Measurements from ENCODE around the gene DLGAP4. TPM values are rescaled to one million over a fixed set of nuclear protein-coding genes. Genes with fewer than 3 reads are reported as not detected.

Gene DLGAP4
- total and polyA plus RNA-seq, 2 of the 8 experiments (the other 6 are each of a cell fraction or from before 2014, with no cell fraction given), result 41.2 to 57.2 TPM

DNA sequence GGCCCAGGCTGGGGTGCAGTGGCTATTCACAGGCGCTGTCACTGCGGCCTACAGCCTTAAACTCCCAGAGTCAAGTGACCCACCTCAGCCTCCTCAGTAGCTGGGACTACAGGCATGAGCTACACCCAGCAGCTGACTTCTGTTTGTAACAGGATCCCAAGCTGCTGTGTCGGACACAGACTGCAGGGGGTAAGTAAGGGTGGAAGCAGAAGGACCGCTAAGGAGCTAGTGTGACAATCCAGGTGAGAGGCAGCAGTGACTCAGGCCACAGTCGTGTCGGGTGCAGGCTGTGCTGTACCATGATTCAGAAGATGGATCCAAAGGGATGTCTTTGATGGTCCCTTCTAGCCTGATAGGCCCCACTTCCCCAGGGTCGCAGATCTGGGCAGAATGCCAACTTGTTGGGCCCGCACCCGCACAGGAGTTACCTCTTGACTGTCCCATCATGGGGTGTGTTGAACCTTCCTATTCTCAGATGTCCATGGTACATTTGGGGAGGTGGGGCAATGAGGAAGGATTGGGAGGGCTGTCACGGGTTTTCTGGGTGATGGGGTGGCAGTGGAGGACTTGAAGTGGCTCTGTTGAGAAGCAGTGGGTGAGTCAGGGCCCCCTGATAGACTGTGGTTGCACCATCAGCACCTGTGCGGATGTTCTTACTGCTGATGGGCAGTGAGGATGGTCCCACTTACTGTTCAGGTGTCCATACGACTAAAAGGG is 44.6 kb upstream of the DLGAP4 start:
- H3K27me3 ChIP-seq (replicated peaks in 1 of 4; ENCODE audit: control insufficient read depth in 3 of 4, extremely low read depth in 1 of 4, insufficient read depth in 3 of 4, low read length in 3 of 4), result no peaks in the 10 kb centered on the region
- H3K27ac ChIP-seq (ENCODE audit: low read depth, low read length), result no peak overlapping the region
- H3K79me1 ChIP-seq (ENCODE audit: low read depth, low read length), result no peaks in the 10 kb centered on the region
- no peak overlapping the region for H3K18ac ChIP-seq (ENCODE audit: extremely low read depth, low read length)
- no peak overlapping the region for H2BK5ac ChIP-seq (ENCODE audit: low read depth, low read length)
- no peak overlapping the region for H4K91ac ChIP-seq (replicated peaks; ENCODE audit: insufficient read length, low read length)
- DNase-seq (ENCODE audit: low read depth in 1 of 2, low spot score in 2 of 2) (no peak), FAIRE-seq (no peak)
- H3K23ac ChIP-seq (ENCODE audit: insufficient read length), result no peak overlapping the region
- H4K8ac ChIP-seq (ENCODE audit: extremely low read depth, insufficient read depth, low read length), result no peak overlapping the region
- H3K36me3 ChIP-seq (ENCODE audit: control insufficient read depth in 2 of 4, insufficient read depth in 4 of 4, low read length in 3 of 4), result peaks cover 0 to under 1% (median 0%) of the 10 kb centered on the region in 4 experiments; a peak in 3 of 8 replicates
- no peak overlapping the region for H2BK20ac ChIP-seq (ENCODE audit: low read length)
- no peak overlapping the region for H2BK120ac ChIP-seq (replicated peaks; ENCODE audit: low read depth, low read length)
- peaks cover 7 to 10% (median 8%) of the 10 kb centered on the region in 4 experiments; a peak in 5 of 7 replicates for H3K4me1 ChIP-seq (replicated peaks in 1 of 4; ENCODE audit: control insufficient read depth in 3 of 4, insufficient read depth in 4 of 4, low read length in 3 of 4)
- TF ChIP-seq RFX5 (IDR thresholded peaks at IDR 0.05; ENCODE audit: borderline replicate concordance, low read depth, low read length), result no peak
- TF ChIP-seq RXRA (IDR thresholded peaks at IDR 0.05; ENCODE audit: insufficient read depth, low read depth, low read length), result no peak
- H3K9ac ChIP-seq (replicated peaks in 1 of 4; ENCODE audit: extremely low read depth in 1 of 4, low read depth in 3 of 4, low read length in 3 of 4), result no peak overlapping the region
- no peak overlapping the region for H3K56ac ChIP-seq (replicated peaks; ENCODE audit: insufficient read length, low read depth, low read length)
- H3K23me2 ChIP-seq (ENCODE audit: low read depth, low read length), result no peaks in the 10 kb centered on the region
- no peak overlapping the region for H2BK12ac ChIP-seq (ENCODE audit: low read depth, low read length)
- H2AFZ ChIP-seq (ENCODE audit: low read length), result no peak overlapping the region
- H2BK15ac ChIP-seq (ENCODE audit: low read length), result no peak overlapping the region
- no peak overlapping the region for H3K4ac ChIP-seq (replicated peaks; ENCODE audit: insufficient read length, low read depth, low read length)
- POLR2A ChIA-PET (ENCODE audit: partially characterized antibody), result no interaction called here
- WGBS, 2 experiments (ENCODE audit: extremely low coverage in 1 of 2, insufficient coverage in 1 of 2, insufficient read length in 1 of 2, insufficient replicate concordance in 2 of 2, low coverage in 1 of 2, low lambda C conversion rate in 2 of 2, missing lambda C conversion rate in 1 of 2), result 89% methylated on average over 12 of the region's 12 CpGs; no CpG with 5 or more reads in 1 of the 2 experiments
- H3K4me2 ChIP-seq (ENCODE audit: insufficient read depth in 1 of 2, low read depth in 2 of 2, low read length in 2 of 2), result no peak overlapping the region
- no peak overlapping the region for H4K5ac ChIP-seq (ENCODE audit: insufficient read length, low read depth, low read length)
- CTCF ChIA-PET (ENCODE audit: partially characterized antibody), result interaction anchor here (0.8 kb wide), 1 partner anchor 230 kb away, joined by 3 read pairs; no protein-coding TSS in a partner anchor
- no peaks in the 10 kb centered on the region for H3K9me3 ChIP-seq (ENCODE audit: insufficient read depth in 2 of 2, low read depth in 1 of 2, low read length in 1 of 2)
- H2AK5ac ChIP-seq (ENCODE audit: low read depth, low read length), result no peak overlapping the region
- H3K4me3 ChIP-seq (ENCODE audit: extremely low read depth in 1 of 4, insufficient read depth in 2 of 4, low read depth in 3 of 4, low read length in 4 of 4), result no peak overlapping the region
- no peak overlapping the region for H3K14ac ChIP-seq (ENCODE audit: insufficient read length)
- peaks cover 0 to 2% of the 10 kb centered on the region in 2 experiments for H4K20me1 ChIP-seq (replicated peaks in 1 of 2; ENCODE audit: control insufficient read depth in 1 of 2, insufficient read depth in 2 of 2, low read length in 2 of 2)
- H3K79me2 ChIP-seq (ENCODE audit: control insufficient read depth in 1 of 2, insufficient read depth in 2 of 2, low read length in 2 of 2), result no peaks in the 10 kb centered on the region

Data from H1 (cell line).